ENCODE results near the gene PLD4. TPM values are rescaled to one million over a fixed set of nuclear protein-coding genes. Genes with fewer than 3 reads are reported as not detected.
"Not testable (repeated sequence)": the region's sequence is repeated elsewhere in the genome, so short reads cannot be mapped to it uniquely, and the experiment has no call there.

PLD4 gene
- total RNA-seq, 4 donors from 2014 or later, result 1.3 to 10.9 TPM; not detected in 2

GRCh38 chr14:104898870-104899510, 25.7 kb upstream of the PLD4 start:
- no peak for DNase-seq
- intact Hi-C loops (cut with DNase I; ENCODE audit: low total_unique reads), result loop anchor here (5.0 kb wide), 1 partner anchor 148 kb away; no protein-coding TSS in a partner anchor
- no peaks in the 10 kb centered on the region for H3K4me1 ChIP-seq

GRCh38 chr14:104899781-104900180, 24.9 kb upstream of the PLD4 start:
- Histone ChIP-seq H3K4me1 (no peaks in the 10 kb centered on the region), H3K36me3 (no peaks in the 10 kb centered on the region), H3K27ac (no peak overlapping the region), H3K9me3 (no peaks in the 10 kb centered on the region), H3K27me3 (no peaks in the 10 kb centered on the region), H3K4me3 (no peak overlapping the region)
- intact Hi-C loops (cut with DNase I; ENCODE audit: low total_unique reads), result loop anchor here (5.0 kb wide), 1 partner anchor 148 kb away; no protein-coding TSS in a partner anchor
- no peak for DNase-seq
- no peak for TF ChIP-seq POLR2A (IDR thresholded peaks at IDR 0.05)
- no peak for TF ChIP-seq CTCF (IDR thresholded peaks at IDR 0.05)

More at GRCh38 chr14:104898870-104899510, 25.7 kb upstream of the PLD4 start:
- no peak for TF ChIP-seq CTCF (IDR thresholded peaks at IDR 0.05)
- no peak for TF ChIP-seq POLR2A (IDR thresholded peaks at IDR 0.05)
- H3K27me3 ChIP-seq, result no peaks in the 10 kb centered on the region
- H3K4me3 ChIP-seq, result no peak overlapping the region
- no peak overlapping the region for H3K27ac ChIP-seq
- H3K36me3 ChIP-seq, result no peaks in the 10 kb centered on the region
- H3K9me3 ChIP-seq, result no peaks in the 10 kb centered on the region

GRCh38 chr14:104900639-104901512, 23.8 kb upstream of the PLD4 start:
- Histone ChIP-seq H3K4me1 (no peaks in the 10 kb centered on the region), H3K4me3 (no peak overlapping the region), H3K27me3 (no peaks in the 10 kb centered on the region), H3K27ac (no peak overlapping the region), H3K36me3 (no peaks in the 10 kb centered on the region), H3K9me3 (no peaks in the 10 kb centered on the region)
- TF ChIP-seq CTCF (IDR thresholded peaks at IDR 0.05) (no peak), POLR2A (IDR thresholded peaks at IDR 0.05) (no peak)
- DNase-seq, result no peak
- intact Hi-C loops (cut with DNase I; ENCODE audit: low total_unique reads), result no loop called here

GRCh38 chr14:104903990-104904389, 20.7 kb upstream of the PLD4 start:
- Histone ChIP-seq H3K4me1 (no peaks in the 10 kb centered on the region), H3K9me3 (no peaks in the 10 kb centered on the region), H3K4me3 (no peak overlapping the region), H3K36me3 (no peaks in the 10 kb centered on the region), H3K27ac (no peak overlapping the region), H3K27me3 (no peaks in the 10 kb centered on the region)
- intact Hi-C loops (cut with DNase I; ENCODE audit: low total_unique reads), result no loop called here
- TF ChIP-seq CTCF (IDR thresholded peaks at IDR 0.05), result no peak
- no peak for TF ChIP-seq POLR2A (IDR thresholded peaks at IDR 0.05)
- DNase-seq, result no peak

GRCh38 chr14:104904650-104905578, 19.8 kb upstream of the PLD4 start:
- H3K27ac ChIP-seq; DNase-seq; H3K9me3 ChIP-seq; H3K4me3 ChIP-seq; H3K27me3 ChIP-seq; H3K36me3 ChIP-seq; intact Hi-C loops (cut with DNase I; ENCODE audit: low total_unique reads); H3K4me1 ChIP-seq: not testable (repeated sequence)

GRCh38 chr14:104905579-104905933, 19.1 kb upstream of the PLD4 start:
- H3K9me3 ChIP-seq; intact Hi-C loops (cut with DNase I; ENCODE audit: low total_unique reads); H3K36me3 ChIP-seq; H3K4me1 ChIP-seq; H3K4me3 ChIP-seq; DNase-seq; H3K27ac ChIP-seq; H3K27me3 ChIP-seq: not testable (repeated sequence)

Data from uterus (tissue), 4 donors.